Measurements from ENCODE around the gene ROPN1.

DNA sequence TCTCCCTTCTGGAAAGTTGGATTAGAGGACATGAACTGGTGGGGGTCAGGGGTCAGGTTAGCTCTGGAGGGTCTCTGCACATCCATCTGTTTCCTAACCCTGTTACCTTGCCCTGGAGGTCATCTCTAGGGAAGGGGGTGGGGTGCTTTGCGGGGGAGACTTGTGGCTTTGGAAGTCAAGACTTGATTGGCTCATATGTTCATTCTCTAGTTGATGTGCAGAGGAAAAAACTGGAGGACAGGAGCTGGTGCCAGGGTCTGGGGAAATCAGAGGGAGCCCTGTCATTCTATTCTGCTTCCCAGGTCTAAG is 42.9 kb upstream of the ROPN1 start:
- TF ChIP-seq, protein P1, sequence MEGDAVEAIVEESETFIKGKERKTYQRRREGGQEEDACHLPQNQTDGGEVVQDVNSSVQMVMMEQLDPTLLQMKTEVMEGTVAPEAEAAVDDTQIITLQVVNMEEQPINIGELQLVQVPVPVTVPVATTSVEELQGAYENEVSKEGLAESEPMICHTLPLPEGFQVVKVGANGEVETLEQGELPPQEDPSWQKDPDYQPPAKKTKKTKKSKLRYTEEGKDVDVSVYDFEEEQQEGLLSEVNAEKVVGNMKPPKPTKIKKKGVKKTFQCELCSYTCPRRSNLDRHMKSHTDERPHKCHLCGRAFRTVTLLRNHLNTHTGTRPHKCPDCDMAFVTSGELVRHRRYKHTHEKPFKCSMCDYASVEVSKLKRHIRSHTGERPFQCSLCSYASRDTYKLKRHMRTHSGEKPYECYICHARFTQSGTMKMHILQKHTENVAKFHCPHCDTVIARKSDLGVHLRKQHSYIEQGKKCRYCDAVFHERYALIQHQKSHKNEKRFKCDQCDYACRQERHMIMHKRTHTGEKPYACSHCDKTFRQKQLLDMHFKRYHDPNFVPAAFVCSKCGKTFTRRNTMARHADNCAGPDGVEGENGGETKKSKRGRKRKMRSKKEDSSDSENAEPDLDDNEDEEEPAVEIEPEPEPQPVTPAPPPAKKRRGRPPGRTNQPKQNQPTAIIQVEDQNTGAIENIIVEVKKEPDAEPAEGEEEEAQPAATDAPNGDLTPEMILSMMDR (IDR thresholded peaks at IDR 0.05), result no peak
- no peak for TF ChIP-seq POLR2A (IDR thresholded peaks at IDR 0.05)
